Small intestine (tissue), 7 donors: ENCODE results near the gene RHBDL3. TPM values are rescaled to one million over a fixed set of nuclear protein-coding genes. Genes with fewer than 3 reads are reported as not detected.
"Not testable (repeated sequence)": the region's sequence is repeated elsewhere in the genome, so short reads cannot be mapped to it uniquely, and the experiment has no call there.

ENCODE experiments used
- DNase-seq, 2 donors: peaks; one replicate each; pipeline versions ENCODE4 v3.0.0 to v3.0.0-alpha.2; 2013
- FAIRE-seq: peaks from 2 replicates; lab custom pipeline; 2012; peaks lifted over from hg19 to GRCh38; lab: Jason Lieb, UNC
- H3K27ac ChIP-seq, 3 donors: one replicate each; pipeline ENCODE4 v1.5.1; 2013; ENCODE audit warnings: low read length in 2 of 3, mild to moderate bottlenecking in 2 of 3, control low read depth in 1 of 3, inconsistent platforms in 1 of 3, low read depth in 1 of 3, moderate library complexity in 1 of 3
- H3K27me3 ChIP-seq, 3 donors: one replicate each; pipeline ENCODE4 v1.6.1; 2013; ENCODE audit warnings: low read length in 3 of 3, inconsistent platforms in 1 of 3; ENCODE audit not compliant: control insufficient read depth in 3 of 3, insufficient read depth in 3 of 3
- H3K36me3 ChIP-seq, 3 donors: one replicate each; pipeline ENCODE4 v1.6.1; 2013; ENCODE audit warnings: low read length in 3 of 3, inconsistent platforms in 1 of 3, low read depth in 1 of 3, mild to moderate bottlenecking in 1 of 3, moderate library complexity in 1 of 3; ENCODE audit not compliant: control insufficient read depth in 3 of 3, insufficient read depth in 2 of 3
- H3K4me1 ChIP-seq, 3 donors: one replicate each; pipeline ENCODE4 v1.6.1; 2013; ENCODE audit warnings: low read length in 2 of 3, inconsistent platforms in 1 of 3, low read depth in 1 of 3, mild to moderate bottlenecking in 1 of 3, moderate library complexity in 1 of 3; ENCODE audit not compliant: control insufficient read depth in 3 of 3, insufficient read depth in 2 of 3
- H3K4me3 ChIP-seq, 3 donors: one replicate each; pipeline ENCODE4 v1.5.1; 2013; ENCODE audit warnings: low read length in 3 of 3, control low read depth in 1 of 3, inconsistent platforms in 1 of 3, low read depth in 1 of 3, mild to moderate bottlenecking in 1 of 3, moderate library complexity in 1 of 3
- H3K9me3 ChIP-seq, 2 donors: one replicate each; pipeline ENCODE4 v1.6.1; 2013; ENCODE audit warnings: low read depth in 1 of 2, low read length in 1 of 2; ENCODE audit not compliant: control insufficient read depth in 2 of 2, insufficient read depth in 1 of 2
- WGBS, 3 donors: extraction: QIAGEN DNeasy Blood & Tissue Kit; methylation state at CpG; one replicate each; pipeline ENCODE4 v1.1.7; 2013; 5-methylcytosine and 5-hydroxymethylcytosine counted together
- polyA plus RNA-seq, 4 donors: library from polyadenylated mRNA; stranded (reverse) in 3 of 4; unstranded in 1 of 4; fragments of 200-250 nt in 3 of 4; fragments of 120-200 nt in 1 of 4; gene quantifications; one replicate each; pipeline versions ENCODE4 v1.2.1 to v1.2.3, GENCODE V29; 2013
- donor health status: healthy with polysubstance abuse.
- donor health status: control.
- donor health status: control.
- donor health status: Bipolar disorder and iron deficiency.
- donor health status: healthy.

Gene RHBDL3
- polyA plus RNA-seq, 4 donors: 0.40 TPM; not detected in 2

- DNase-seq, H3K27ac ChIP-seq, H3K4me3 ChIP-seq, H3K9me3 ChIP-seq, H3K27me3 ChIP-seq, H3K36me3 ChIP-seq, H3K4me1 ChIP-seq, FAIRE-seq: not testable (repeated sequence)
- WGBS, 3 donors: 86 to 92% (median 92%) methylated on average over 5 of the region's 5 CpGs
These were observed 51.0 kb downstream of the RHBDL3 start for GRCh38 chr17:32316653-32317052.

GRCh38 chr17:32317353-32317752 lies 51.7 kb downstream of the RHBDL3 start:
- no peaks in the 10 kb centered on the region for H3K9me3 ChIP-seq
- H3K36me3 ChIP-seq: no peaks in the 10 kb centered on the region
- FAIRE-seq: no peak
- H3K4me3 ChIP-seq: no peak overlapping the region
- no peaks in the 10 kb centered on the region for H3K27me3 ChIP-seq
- H3K4me1 ChIP-seq: no peaks in the 10 kb centered on the region
- WGBS, 3 donors: 67 to 74% (median 68%) methylated on average over 4 of the region's 4 CpGs
- no peak overlapping the region for H3K27ac ChIP-seq
- no peak for DNase-seq

- WGBS, 3 donors: 88 to 91% (median 89%) methylated on average over 8 of the region's 8 CpGs
- FAIRE-seq: no peak
- Histone ChIP-seq H3K4me3 (no peak overlapping the region), H3K27me3 (no peaks in the 10 kb centered on the region), H3K9me3 (no peaks in the 10 kb centered on the region), H3K4me1 (no peaks in the 10 kb centered on the region), H3K27ac (no peak overlapping the region), H3K36me3 (no peaks in the 10 kb centered on the region)
- no peak for DNase-seq
These were observed 52.4 kb downstream of the RHBDL3 start for GRCh38 chr17:32318071-32318470.

DNA sequence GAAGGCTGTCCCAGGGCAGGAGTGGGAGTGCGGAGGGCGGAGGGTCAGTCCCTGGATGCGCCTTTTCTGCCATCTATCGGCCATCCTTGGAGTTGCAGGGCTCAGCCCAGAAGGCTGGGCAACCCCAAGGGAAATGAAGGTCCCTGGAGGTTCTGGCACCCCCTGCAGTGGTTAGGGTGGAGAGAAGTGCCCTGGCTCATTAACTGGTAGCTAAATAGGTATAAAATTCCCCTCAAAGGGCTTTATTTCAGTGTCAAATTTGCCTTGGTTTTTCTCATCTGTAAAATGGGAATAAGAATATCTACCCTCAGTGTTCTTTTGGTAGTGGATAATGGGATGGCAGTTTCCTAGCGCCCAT lies 53.9 kb downstream of the RHBDL3 start:
- H3K4me1 ChIP-seq: peaks cover 0 to 3% (median 0%) of the 10 kb centered on the region in 3 donors
- 17 to 18% (median 17%) methylated on average over 5 of the region's 5 CpGs for WGBS, 3 donors
- H3K4me3 ChIP-seq: no peak overlapping the region
- H3K36me3 ChIP-seq: no peaks in the 10 kb centered on the region
- no peak overlapping the region for H3K27ac ChIP-seq
- peak; percentile 65 to 73 for DNase-seq
- FAIRE-seq: no peak
- no peaks in the 10 kb centered on the region for H3K27me3 ChIP-seq
- H3K9me3 ChIP-seq: no peaks in the 10 kb centered on the region

- not testable (repeated sequence) for FAIRE-seq, DNase-seq, H3K27me3 ChIP-seq, H3K4me3 ChIP-seq, H3K36me3 ChIP-seq, H3K9me3 ChIP-seq, H3K27ac ChIP-seq, H3K4me1 ChIP-seq
- WGBS, 3 donors: 80 to 90% (median 84%) methylated on average over 6 of the region's 6 CpGs
These were observed 54.4 kb downstream of the RHBDL3 start for GRCh38 chr17:32320080-32320479.

- Histone ChIP-seq H3K4me3 (no peak overlapping the region), H3K9me3 (no peaks in the 10 kb centered on the region), H3K4me1 (peaks cover 0 to 3% (median 0%) of the 10 kb centered on the region in 3 donors), H3K27ac (no peak overlapping the region), H3K36me3 (no peaks in the 10 kb centered on the region), H3K27me3 (no peaks in the 10 kb centered on the region)
- no peak for DNase-seq
- WGBS, 3 donors: 87 to 93% (median 89%) methylated on average over 15 of the region's 15 CpGs
- FAIRE-seq: no peak
These were observed 55.2 kb downstream of the RHBDL3 start for GRCh38 chr17:32320847-32321246.

DNA sequence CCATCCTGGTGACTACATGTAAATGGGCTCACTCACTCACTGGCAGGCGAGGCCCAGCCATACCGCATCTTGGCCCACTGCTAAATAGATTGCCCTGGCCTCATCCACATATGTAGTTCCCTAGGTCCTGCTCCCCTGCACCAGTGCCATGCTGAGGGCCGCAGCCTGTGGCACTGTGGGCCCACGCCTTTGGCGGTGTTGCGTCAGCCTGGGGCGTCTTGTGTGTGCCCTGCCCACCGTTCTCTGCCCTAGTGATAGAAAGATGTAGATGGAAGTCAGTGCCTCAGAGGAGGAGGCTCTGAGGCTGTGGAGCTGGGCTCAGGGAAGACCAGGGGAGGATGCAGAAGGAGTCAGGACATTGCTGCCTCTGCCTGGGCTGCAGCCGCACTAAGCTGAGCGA lies 57.4 kb downstream of the RHBDL3 start:
- Histone ChIP-seq H3K9me3 (no peaks in the 10 kb centered on the region), H3K27me3 (no peaks in the 10 kb centered on the region), H3K4me3 (no peak overlapping the region), H3K4me1 (peaks cover 0 to 3% (median 0%) of the 10 kb centered on the region in 3 donors), H3K36me3 (no peaks in the 10 kb centered on the region), H3K27ac (no peak overlapping the region)
- DNase-seq: no peak
- 93 to 96% (median 94%) methylated on average over 10 of the region's 10 CpGs for WGBS, 3 donors
- FAIRE-seq: no peak

DNA sequence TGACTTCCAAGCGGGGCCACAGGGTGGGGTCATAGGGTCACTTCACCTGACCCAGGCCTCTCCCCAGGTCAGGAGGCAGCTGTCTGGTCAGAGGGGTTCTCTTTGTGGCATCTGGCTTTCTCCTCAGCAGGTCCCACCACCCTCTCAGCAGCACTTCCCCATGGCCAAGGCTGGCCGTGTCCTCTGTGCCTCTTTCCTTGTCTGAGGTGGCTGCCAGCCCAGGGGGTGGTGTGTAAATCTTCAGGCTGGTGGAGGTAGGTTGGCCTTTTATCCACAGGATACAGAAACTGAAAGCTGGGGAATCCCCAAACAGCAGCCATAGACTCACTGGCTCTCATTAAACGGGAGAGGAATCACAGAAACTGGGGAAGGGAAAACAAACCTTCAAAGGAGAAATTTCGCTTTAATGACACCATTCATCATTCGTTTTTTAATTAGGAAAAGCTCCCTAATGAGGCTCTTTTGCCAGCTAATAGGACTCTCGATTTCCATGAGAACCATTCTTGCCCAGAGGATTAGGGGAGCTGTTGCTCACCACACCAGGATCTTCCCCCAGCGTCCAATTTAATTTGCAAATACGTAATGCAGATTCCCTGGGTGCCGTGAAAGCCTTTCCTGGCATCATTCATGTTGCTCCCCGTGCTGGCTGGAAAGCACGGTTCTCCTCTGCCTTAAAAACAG lies 58.3 kb downstream of the RHBDL3 start:
- no peaks in the 10 kb centered on the region for H3K27me3 ChIP-seq
- DNase-seq: peak; percentile 47 to 51
- no peak for FAIRE-seq
- peaks cover 0 to 3% (median 0%) of the 10 kb centered on the region in 3 donors for H3K4me1 ChIP-seq
- 12 to 34% (median 26%) methylated on average over 11 of the region's 11 CpGs for WGBS, 3 donors
- no peak overlapping the region for H3K4me3 ChIP-seq
- H3K36me3 ChIP-seq: no peaks in the 10 kb centered on the region
- H3K27ac ChIP-seq: no peak overlapping the region
- H3K9me3 ChIP-seq: no peaks in the 10 kb centered on the region

GRCh38 chr17:32327911-32328310 lies 62.3 kb downstream of the RHBDL3 start:
- Histone ChIP-seq H3K27me3 (no peaks in the 10 kb centered on the region), H3K27ac (no peak overlapping the region), H3K4me3 (no peak overlapping the region), H3K4me1 (peaks cover 0 to 3% (median 0%) of the 10 kb centered on the region in 3 donors), H3K36me3 (peaks cover 0 to 2% (median 0%) of the 10 kb centered on the region in 3 donors), H3K9me3 (no peaks in the 10 kb centered on the region)
- no peak for DNase-seq
- no peak for FAIRE-seq
- 93 to 100% (median 100%) methylated on average over 1 of the region's 1 CpG for WGBS, 3 donors
